ENCODE data around the gene USP12.

The USP12 gene

DNA sequence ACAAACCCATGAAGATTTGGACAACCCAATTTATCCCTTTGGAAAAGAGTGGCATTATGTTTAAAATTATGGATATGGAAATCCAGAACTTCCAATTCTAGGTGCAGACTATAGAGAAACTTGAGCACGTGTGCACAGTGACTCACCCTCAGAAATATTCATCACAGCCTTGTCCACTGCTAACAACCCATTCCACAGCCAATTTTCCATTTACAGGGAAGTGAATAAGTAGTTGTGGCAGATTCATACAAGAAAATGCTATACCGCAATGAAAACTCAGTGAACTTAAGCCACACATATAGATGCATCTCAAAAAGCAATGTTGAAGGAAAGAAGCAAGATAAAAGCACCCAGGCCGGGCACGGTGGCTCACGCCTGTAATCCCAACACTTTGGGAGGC, 133.3 kb downstream of the USP12 start:
- DNase-seq = no peak

DNA sequence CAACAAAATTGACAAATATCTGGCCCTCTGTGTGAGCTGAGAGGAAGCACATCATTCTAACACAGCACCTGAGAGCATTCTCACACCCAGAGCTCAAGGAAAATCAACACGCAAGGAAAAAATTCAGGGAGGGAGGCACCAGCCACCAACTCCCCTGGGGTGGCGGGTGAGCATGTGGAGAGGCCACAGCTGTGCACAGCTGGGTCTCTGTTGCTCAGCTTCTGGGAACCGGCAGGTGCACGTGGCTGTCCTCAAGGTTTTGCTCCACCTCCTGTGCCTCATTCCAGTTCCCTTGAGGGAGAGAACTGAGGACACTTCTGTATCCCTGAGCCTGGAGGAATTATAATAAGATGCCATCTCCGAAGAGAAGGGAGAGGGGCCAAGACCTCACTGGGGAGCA, 134.0 kb downstream of the USP12 start:
- DNase-seq = no peak

DNA sequence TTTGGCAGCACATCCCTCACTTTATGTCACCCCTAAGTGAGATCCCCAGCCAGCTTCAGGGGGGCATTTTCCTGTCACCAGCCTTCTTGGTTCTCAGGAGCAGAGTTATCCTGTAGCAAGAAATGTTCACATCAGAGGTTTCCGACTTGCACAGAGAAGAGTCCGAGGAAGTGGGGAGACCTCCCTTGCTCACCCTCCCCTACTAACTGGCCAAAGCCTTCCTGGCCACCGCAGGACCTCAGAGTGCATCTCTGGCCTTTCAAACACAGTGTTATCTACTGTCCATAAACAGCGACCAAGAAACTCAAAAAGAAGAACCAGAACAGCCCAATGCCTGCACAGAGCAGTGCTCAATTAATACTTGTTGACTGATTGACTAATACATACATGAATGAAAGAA, 134.4 kb downstream of the USP12 start:
- DNase-seq = no peak

- no peak for DNase-seq
Measured at GRCh38 chr13:27036236-27036981, 135.2 kb downstream of the USP12 start.

DNA sequence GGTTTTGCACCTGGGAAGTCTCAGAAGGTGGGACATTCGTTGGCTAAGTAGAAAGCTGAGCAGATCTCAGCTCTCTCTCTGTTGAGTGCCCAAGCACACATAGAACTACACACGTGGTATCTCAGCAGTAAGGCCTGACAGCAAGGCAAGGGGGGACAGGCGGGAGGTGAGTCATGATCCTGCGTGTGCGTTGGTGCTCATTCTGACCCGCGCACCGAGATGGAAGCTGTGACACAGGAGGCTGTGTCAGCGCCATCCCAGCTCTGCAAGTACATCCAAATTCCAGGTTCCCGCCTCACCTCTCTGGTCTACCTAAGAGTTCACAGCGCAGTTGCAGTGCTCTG, 135.7 kb downstream of the USP12 start:
- DNase-seq = no peak

DNA sequence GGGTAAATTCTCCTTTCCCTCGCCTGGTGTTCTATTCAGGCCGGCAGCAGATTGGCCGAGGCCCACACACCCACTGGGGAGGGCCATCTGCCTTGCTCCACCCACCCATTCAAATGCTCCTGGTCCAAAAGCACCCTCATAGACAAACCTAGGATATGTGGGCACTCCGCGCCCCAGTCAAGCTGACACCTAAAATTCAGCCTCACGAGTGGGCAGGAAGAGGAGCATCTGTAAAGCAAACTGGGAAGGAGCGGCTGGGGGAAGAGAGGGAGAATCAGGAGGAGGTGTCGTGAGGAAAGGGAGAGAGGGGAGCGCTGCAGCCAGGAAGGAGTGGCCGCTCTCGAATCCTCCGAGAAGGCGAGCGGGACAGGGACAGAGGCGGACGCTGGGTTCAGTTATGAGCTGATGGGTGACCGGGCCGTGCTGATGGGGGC, 136.9 kb downstream of the USP12 start:
- peak in 25 of 56 donors; percentile 7 to 55 (median 21) for DNase-seq

DNA sequence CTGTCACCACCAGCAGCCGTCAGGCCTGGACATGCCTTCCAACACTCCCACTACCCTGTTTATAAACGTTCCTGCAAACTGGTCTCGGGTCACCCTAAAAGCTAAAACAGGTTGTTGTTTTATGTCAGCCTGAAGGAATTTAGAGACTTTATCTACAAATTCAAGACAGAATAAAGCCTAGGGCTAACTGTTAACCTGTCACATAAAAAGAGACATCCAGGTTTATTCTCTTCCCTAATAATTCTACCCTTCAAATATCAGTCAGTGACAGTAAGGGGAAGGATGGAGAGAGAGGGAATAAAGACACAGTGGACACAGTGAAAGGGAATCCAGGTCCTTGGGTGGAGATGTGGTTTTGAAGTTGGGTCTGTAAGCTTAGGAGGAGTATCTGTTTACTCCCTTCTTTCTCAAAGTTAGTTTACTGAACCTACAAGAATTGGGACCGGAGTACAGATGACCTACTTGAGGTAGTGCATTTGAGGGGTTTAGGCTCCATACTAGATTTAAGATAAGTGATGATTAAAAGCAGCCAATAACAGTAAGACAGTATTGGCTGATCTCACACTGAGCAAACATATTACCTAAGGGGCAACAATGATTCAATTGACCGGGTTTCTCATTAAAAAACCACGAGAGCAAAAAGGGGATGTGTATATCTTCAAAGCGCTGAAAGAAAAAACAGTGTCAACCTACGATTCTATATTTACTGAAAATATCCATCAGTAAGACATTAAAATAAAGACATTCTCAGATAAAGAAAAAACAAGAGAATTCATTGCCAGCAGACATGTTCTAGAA, 142.7 kb downstream of the USP12 start:
- DNase-seq = no peak

GRCh38 chr13:27027086-27027667, 144.4 kb downstream of the USP12 start:
- no peak for DNase-seq

- DNase-seq = no peak
Measured at GRCh38 chr13:27026396-27026795, 145.2 kb downstream of the USP12 start.

DNA sequence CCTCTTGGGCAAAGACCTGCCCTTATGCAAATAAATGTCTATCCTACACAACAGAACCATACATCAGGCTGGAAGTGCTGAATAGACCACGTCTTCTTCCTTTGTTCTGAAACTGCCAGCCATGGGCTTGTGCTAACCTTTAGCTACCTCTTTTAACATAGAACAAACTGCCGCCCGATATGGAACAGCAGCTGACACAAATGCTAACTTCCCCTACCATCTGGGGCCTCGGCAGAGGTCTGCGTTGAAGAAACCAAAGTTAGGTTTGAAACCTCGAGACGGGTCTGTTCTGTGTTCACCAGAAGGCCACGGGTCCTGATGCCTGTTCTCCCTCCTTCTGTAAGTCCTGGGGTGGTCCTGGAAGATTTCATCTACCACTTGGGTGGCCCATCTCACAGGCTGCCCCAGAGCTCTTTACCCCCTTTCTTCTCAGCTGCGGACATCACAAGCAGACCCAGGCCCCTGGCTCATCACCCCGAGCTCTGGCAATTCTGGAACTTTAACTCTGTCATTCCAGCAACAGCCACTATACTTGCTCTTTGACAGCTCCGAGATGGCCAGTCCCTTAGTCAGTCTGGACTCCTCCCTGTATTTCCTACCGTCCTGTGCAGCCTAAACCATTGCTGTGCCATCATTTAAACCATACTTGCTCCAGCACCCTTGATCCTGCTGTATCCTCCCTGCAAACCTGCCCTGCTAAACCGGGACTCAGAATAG, 146.7 kb downstream of the USP12 start:
- DNase-seq = no peak

GRCh38 chr13:27024074-27024461, 147.5 kb downstream of the USP12 start:
- DNase-seq = no peak

DNA sequence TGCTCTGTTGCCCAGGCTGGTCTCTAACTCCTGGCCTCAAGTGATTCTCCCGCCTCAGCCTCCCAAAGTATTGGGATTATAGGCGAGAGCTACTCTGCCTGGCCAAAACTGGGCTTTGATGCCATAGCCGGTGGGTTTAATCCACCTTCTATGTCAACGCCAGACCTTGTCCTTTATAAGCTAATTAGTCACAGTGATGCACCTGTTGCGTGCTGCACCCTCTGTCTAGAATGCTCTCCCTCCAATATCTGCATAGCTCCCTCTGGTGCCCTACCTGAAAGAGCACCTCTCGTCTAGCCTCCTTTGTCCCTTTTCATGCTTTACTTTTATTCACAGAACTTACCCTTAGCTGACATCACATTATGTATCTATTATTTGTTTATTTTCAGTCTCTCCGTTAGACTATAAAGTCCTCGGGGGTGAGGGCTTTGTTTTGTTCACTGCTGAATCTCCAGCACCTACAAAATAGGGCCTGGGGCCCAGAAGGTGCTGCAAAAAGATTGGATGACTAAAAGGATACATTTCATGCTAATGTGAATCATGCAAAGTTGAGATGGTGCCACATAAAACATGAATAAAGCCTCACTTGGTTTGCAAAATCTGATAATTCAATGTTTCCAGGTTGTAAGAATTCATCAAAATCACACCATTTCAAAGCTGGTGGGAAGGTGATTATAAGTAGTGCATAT, 148.1 kb downstream of the USP12 start:
- no peak for DNase-seq

DNA sequence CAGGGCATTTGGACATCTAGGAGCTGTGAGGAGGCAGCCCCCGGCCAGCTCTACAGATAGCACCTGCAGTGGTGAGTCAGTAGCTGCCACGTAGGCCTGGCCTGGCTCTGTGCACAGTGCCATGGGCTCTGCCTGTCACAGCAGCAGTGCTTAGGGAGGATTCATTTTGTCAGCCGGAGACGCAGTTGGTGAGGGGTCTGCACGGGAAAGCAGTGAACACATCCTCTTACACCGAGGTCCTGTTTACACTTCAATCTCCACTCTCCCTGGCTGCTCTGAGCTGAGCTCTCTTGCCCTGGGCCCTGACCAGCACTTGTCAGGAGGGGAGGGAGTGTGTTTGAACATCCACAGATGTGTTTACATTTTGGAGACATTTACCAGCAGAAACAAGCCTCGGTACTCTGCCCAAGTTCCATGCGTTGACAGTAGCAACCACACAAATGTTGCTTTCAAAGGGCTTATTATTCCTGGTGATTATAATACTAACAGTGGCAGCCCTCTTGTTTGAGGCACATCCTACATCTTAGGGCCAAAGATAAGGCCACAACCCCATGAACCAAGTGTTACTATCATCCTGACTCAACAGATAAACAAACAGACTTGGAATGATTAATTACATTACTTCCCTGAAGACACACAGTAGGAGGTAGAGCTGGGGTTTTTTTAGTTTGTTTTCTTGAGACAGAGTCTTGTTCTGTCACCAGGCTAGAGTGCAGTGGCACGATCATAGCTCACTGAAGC, 148.9 kb downstream of the USP12 start:
- peak in 25 of 56 donors; percentile 6 to 61 (median 28) for DNase-seq

- DNase-seq = no peak
Measured at GRCh38 chr13:27020415-27020814, 151.2 kb downstream of the USP12 start.

- DNase-seq = no peak
Measured at GRCh38 chr13:27018882-27019281, 152.7 kb downstream of the USP12 start.

GRCh38 chr13:27018344-27018861, 153.2 kb downstream of the USP12 start:
- no peak for DNase-seq

- DNase-seq = no peak
Measured at GRCh38 chr13:27016875-27017274, 154.7 kb downstream of the USP12 start.
